Choroid plexus epithelial cell (primary cell): ENCODE measurements around the gene EIF4E1B.

Experiments used
- DNase-seq: peaks from one replicate; pipeline ENCODE4 v3.0.0-alpha.2; 2010; ENCODE audit warnings: low read depth
- H3K4me3 ChIP-seq: 2 replicates; pipeline ENCODE4 v1.5.1; 2011; ENCODE audit warnings: low read depth, mild to moderate bottlenecking, control low read depth, low read length, moderate library complexity
- CTCF ChIP-seq: conservative IDR thresholded peaks from 2 replicates; pipeline ENCODE4 v1.5.1; 2011; ENCODE audit warnings: low read depth, mild to moderate bottlenecking, control low read depth, inconsistent platforms, low read length, moderate library complexity

Gene EIF4E1B

GRCh38 chr5:176695073-176695472 lies 64.6 kb downstream of the EIF4E1B start:
- DNase-seq, result no peak
- TF ChIP-seq CTCF, result no peak
- no peak overlapping the region for H3K4me3 ChIP-seq
